GM19193 (cell line): ENCODE measurements around the gene IFIT2.

Experiments used
- POLR2A ChIP-seq: IDR thresholded peaks from 4 replicates; pipeline ENCODE4 v1.6.1; 2011; ENCODE audit not compliant: insufficient read depth, insufficient read length; ENCODE audit errors: extremely low read depth

IFIT2 gene

GRCh38 chr10:89301721-89302445 lies at the start of gene IFIT2:
Gene IFIT2, plus strand, starts transcription at chr10:89302046. Its CDS starts 78 bp downstream, at chr10:89302124.
- peak; percentile 63 for TF ChIP-seq POLR2A

DNA sequence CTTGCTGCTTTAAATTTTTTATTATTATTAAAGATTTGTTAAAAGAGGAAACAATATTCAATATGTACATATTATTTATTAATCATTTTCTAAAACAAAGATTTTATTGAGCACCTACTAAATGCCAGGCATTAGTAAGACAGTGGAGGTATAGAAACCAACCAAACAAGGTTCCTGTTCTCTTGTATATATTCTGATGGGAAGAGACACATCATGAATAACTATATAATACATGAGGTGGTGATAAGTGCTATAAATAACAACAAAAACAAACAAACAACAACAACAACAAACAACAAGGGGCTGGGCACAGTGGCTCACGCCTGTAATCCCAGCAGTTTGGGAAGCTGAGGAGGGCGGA lies 49.6 kb upstream of the IFIT2 start:
- no peak for TF ChIP-seq POLR2A

DNA sequence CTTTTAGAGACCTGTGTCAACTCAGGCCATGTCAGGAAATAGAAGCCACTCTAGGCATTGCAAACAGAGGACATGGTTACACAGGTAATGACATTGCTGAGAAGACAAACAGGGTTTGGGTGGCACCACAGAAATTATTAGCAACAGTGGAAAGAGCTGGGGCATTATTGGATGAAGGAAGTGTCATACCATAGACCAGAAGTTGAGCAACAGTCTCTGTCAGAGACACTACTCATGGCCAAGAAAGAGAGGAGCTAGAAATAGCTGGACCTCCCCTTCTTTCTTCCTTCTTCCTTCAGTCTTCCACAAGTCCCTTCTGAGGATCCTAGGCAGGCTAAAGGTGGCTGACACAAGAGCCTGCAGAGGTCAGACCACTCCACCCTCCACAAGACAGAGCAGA lies 46.1 kb upstream of the IFIT2 start:
- TF ChIP-seq POLR2A, result no peak

DNA sequence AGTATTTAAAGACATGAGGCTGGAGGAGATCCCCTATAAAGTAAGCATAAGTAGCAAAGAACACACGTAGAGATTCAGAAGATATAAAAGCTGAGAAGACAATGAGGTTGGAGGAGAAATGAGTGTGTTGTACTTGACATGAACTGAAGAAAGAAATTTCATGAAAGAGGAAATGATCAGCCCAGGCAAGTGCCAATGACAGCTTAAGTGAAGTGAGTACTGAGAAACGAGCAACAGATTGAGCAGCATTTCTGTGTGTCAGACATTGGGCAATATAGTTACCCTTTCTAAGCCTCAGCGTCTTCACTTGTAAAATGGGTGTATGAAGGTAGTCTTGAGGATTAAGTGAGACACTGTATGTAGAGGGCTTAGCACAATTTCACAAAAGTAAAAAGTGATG lies 45.5 kb upstream of the IFIT2 start:
- TF ChIP-seq POLR2A, result no peak

GRCh38 chr10:89256962-89257361 lies 44.9 kb upstream of the IFIT2 start:
- no peak for TF ChIP-seq POLR2A

GRCh38 chr10:89257581-89257980 lies 44.3 kb upstream of the IFIT2 start:
- TF ChIP-seq POLR2A, result no peak

DNA sequence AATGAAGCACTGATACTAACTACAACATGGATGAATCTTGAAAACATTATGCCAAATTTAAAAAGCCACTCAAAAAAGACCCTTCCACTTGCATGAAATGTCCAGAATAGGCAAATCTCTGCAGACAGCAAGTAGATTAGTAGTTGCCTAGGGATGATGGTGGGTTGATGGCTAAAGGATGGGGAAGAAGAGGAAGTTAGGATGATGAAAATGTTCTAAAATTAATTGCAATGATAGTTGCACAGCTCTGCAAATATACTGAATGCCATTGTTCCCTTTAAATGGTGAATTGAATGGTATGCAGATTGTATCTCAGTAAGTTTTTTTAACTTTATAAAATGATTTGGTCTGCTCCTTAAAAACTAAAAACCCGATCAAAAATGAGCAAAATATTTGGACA lies 43.0 kb upstream of the IFIT2 start:
- TF ChIP-seq POLR2A, result no peak

GRCh38 chr10:89262086-89263051 lies 39.5 kb upstream of the IFIT2 start:
- no peak for TF ChIP-seq POLR2A

DNA sequence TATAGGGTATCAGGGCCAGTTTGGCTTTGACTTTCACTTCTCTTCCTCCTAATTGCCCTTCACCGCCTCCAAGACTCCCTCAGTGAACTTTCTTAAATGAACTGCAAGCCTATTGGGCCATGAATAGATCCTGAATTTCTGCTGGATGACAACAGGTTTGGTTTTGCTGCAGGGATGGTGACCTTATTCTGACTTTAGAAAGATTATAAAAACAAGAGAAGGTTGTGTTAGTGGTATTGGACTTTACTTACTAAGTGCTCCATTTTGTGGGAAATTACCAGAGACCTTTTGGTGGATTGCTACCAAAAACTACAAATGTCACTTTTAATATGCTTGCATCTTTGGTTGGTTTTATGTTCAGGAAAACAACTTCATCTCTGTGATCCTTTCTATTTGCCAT lies 38.8 kb upstream of the IFIT2 start:
- TF ChIP-seq POLR2A, result no peak

- TF ChIP-seq POLR2A, result no peak
Measured at GRCh38 chr10:89263531-89263930, 38.3 kb upstream of the IFIT2 start.

DNA sequence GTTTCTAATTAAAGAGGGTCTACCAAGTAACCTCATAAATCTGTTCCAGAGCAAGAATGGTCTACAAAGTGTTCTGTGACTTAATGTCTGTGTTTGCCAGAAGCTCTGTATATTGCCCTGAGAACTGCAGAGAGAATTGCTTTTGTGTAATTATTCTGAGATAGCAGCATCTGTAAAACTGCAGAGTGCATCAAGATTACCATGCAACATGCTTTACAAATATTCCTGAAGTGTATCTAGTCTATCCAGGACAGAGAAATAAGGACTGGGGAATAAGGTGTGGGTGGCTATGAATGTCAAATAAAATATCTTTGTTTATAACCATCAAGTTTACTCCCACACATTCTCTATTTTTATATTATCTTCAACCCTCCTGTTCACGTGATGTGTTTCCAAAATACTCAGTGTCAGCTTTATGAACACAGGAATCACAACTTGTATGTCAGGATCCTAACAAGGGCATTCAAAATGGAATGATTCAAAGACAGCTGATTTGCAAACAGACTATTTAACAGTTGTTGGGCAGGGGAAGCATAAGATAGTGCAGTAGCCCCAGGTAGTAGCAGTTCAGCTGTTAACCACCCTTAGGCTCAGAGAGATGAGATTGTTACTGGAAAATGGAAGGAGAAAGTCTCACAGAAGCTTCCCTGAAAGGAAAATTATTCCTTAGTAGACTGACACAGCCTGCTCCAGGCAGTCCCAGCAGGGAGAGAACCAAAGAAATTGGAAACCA lies 35.0 kb upstream of the IFIT2 start:
- no peak for TF ChIP-seq POLR2A

GRCh38 chr10:89269433-89270152 lies 32.3 kb upstream of the IFIT2 start:
- no peak for TF ChIP-seq POLR2A

- no peak for TF ChIP-seq POLR2A
Measured at GRCh38 chr10:89270153-89270483, 31.7 kb upstream of the IFIT2 start.

GRCh38 chr10:89271532-89271931 lies 30.3 kb upstream of the IFIT2 start:
- TF ChIP-seq POLR2A, result no peak

GRCh38 chr10:89273680-89274079 lies 28.2 kb upstream of the IFIT2 start:
- TF ChIP-seq POLR2A, result no peak
